ENCODE results near the gene SMAD2. TPM values are rescaled to one million over a fixed set of nuclear protein-coding genes. Genes with fewer than 3 reads are reported as not detected.

The SMAD2 gene
- total and polyA plus RNA-seq, 12 donors = 20.9 to 270 (median 140) TPM

DNA sequence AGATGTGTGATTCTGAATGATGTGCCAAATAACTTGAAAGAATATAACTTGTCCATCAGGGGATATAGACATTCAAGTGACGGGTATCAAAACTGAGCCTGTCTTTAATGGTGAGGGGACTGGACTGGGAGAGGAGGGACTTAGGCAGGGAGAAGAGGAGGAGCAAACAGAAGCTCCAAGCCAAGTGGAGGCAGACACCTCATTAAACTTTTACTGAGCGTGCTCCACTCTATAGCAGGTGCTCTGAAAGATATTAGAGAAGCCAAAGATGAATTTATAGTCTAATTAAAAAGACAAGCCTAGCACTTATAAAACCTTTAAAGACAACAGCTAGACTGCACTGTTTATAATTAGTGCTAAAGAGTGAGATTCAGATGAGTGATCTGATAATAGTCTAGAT lies 47.7 kb upstream of the SMAD2 start:
- 74 to 99% (median 95%) methylated on average over 2 of the region's 2 CpGs for WGBS, 4 donors
- TF ChIP-seq, protein P1, sequence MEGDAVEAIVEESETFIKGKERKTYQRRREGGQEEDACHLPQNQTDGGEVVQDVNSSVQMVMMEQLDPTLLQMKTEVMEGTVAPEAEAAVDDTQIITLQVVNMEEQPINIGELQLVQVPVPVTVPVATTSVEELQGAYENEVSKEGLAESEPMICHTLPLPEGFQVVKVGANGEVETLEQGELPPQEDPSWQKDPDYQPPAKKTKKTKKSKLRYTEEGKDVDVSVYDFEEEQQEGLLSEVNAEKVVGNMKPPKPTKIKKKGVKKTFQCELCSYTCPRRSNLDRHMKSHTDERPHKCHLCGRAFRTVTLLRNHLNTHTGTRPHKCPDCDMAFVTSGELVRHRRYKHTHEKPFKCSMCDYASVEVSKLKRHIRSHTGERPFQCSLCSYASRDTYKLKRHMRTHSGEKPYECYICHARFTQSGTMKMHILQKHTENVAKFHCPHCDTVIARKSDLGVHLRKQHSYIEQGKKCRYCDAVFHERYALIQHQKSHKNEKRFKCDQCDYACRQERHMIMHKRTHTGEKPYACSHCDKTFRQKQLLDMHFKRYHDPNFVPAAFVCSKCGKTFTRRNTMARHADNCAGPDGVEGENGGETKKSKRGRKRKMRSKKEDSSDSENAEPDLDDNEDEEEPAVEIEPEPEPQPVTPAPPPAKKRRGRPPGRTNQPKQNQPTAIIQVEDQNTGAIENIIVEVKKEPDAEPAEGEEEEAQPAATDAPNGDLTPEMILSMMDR (IDR thresholded peaks at IDR 0.05) = no peak
- TF ChIP-seq POLR2A (IDR thresholded peaks at IDR 0.05) = no peak
- intact Hi-C loops (cut with DNase I) = no loop called here
- Histone ChIP-seq H3K36me3 (replicated peaks in 1 of 2) (no peaks in the 10 kb centered on the region), H3K9me3 (replicated peaks in 1 of 3) (no peaks in the 10 kb centered on the region), H3K27me3 (no peaks in the 10 kb centered on the region), H3K27ac (no peak overlapping the region), H3K4me1 (replicated peaks in 1 of 2) (no peaks in the 10 kb centered on the region), H3K4me3 (no peak overlapping the region)
- DNase-seq = no peak

DNA sequence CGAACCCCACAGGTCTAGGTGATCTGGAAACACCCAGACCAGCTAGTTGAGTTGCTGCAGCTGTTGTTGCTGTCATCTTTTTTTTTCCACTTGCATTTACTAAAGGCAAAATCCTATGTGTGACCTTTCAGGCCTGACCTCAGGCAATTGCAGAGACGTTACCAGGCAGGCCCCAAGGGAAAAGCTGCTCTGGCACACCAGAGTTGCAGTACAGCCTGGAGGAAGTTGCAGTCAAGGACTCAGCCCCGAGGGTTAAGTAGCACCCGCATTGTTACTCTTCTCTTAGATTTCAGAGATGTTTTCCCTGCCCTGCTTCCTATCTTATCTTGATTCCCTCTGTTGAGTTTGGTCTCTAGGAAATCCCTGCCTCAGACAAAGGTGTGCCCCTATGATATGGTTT lies 45.2 kb upstream of the SMAD2 start:
- Histone ChIP-seq H3K4me3 (no peak overlapping the region), H3K9me3 (replicated peaks in 1 of 3) (no peaks in the 10 kb centered on the region), H3K27me3 (no peaks in the 10 kb centered on the region), H3K27ac (no peak overlapping the region), H3K4me1 (replicated peaks in 1 of 2) (no peaks in the 10 kb centered on the region), H3K36me3 (replicated peaks in 1 of 2) (no peaks in the 10 kb centered on the region)
- intact Hi-C loops (cut with DNase I) = no loop called here
- WGBS, 4 donors = 59 to 64% (median 60%) methylated on average over 4 of the region's 4 CpGs
- DNase-seq = no peak
- no peak for TF ChIP-seq POLR2A (IDR thresholded peaks at IDR 0.05)
- TF ChIP-seq, protein P1 (IDR thresholded peaks at IDR 0.05) = no peak

DNA sequence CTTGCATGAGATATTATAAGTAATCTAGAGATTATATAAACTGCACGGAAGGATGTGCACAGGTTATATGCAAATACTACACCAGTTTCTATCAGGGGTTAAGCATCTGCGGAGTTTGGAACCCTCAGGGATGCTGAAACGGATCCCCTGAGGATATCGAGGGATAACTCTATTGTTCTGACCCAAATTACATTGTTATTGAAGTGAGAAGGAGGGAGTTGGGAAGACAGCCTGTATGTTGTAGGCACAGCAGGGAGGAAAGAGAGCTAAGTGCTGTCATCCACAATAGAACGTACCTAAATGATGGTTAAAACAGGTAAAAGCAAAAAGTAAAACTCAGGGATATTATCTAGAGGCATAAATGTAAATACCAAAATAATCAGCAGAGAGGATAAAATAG lies 44.6 kb upstream of the SMAD2 start:
- DNase-seq = no peak
- Histone ChIP-seq H3K27me3 (no peaks in the 10 kb centered on the region), H3K9me3 (replicated peaks in 1 of 3) (no peaks in the 10 kb centered on the region), H3K4me1 (replicated peaks in 1 of 2) (no peaks in the 10 kb centered on the region), H3K27ac (no peak overlapping the region), H3K36me3 (replicated peaks in 1 of 2) (no peaks in the 10 kb centered on the region), H3K4me3 (no peak overlapping the region)
- TF ChIP-seq, protein P1 (IDR thresholded peaks at IDR 0.05) = no peak
- no peak for TF ChIP-seq POLR2A (IDR thresholded peaks at IDR 0.05)
- intact Hi-C loops (cut with DNase I) = no loop called here
- WGBS, 4 donors = 79 to 89% (median 84%) methylated on average over 5 of the region's 5 CpGs

- TF ChIP-seq, protein P1 (IDR thresholded peaks at IDR 0.05) = no peak
- TF ChIP-seq POLR2A (IDR thresholded peaks at IDR 0.05) = no peak
- Histone ChIP-seq H3K27me3 (no peaks in the 10 kb centered on the region), H3K9me3 (replicated peaks in 1 of 3) (no peaks in the 10 kb centered on the region), H3K27ac (no peak overlapping the region), H3K4me1 (replicated peaks in 1 of 2) (no peaks in the 10 kb centered on the region), H3K4me3 (no peak overlapping the region), H3K36me3 (replicated peaks in 1 of 2) (no peaks in the 10 kb centered on the region)
- intact Hi-C loops (cut with DNase I) = no loop called here
- 78 to 85% (median 80%) methylated on average over 9 of the region's 9 CpGs for WGBS, 4 donors
- DNase-seq = no peak
Measured at GRCh38 chr18:47970664-47971531, 40.4 kb upstream of the SMAD2 start.

Data from adrenal gland (tissue), 12 donors.